Measurements from ENCODE around the gene SLC13A1.

- TF ChIP-seq CTCF (IDR thresholded peaks at IDR 0.05) (no peak), POLR2AphosphoS5 (IDR thresholded peaks at IDR 0.05) (no peak)
Observed at GRCh38 chr7:123075838-123076467, 123.8 kb downstream of the SLC13A1 start.

Measured in prostate gland (tissue), 2 donors.